ENCODE measurements around the gene EEF1AKMT1. TPM values are rescaled to one million over a fixed set of nuclear protein-coding genes. Genes with fewer than 3 reads are reported as not detected.

Gene EEF1AKMT1
- total RNA-seq, 4 donors from 2014 or later: 2.0 to 24.7 (median 4.7) TPM

GRCh38 chr13:20718958-20719566 is 54.7 kb downstream of the EEF1AKMT1 start:
- no peak for TF ChIP-seq POLR2A (IDR thresholded peaks at IDR 0.05)
- TF ChIP-seq, protein P1, sequence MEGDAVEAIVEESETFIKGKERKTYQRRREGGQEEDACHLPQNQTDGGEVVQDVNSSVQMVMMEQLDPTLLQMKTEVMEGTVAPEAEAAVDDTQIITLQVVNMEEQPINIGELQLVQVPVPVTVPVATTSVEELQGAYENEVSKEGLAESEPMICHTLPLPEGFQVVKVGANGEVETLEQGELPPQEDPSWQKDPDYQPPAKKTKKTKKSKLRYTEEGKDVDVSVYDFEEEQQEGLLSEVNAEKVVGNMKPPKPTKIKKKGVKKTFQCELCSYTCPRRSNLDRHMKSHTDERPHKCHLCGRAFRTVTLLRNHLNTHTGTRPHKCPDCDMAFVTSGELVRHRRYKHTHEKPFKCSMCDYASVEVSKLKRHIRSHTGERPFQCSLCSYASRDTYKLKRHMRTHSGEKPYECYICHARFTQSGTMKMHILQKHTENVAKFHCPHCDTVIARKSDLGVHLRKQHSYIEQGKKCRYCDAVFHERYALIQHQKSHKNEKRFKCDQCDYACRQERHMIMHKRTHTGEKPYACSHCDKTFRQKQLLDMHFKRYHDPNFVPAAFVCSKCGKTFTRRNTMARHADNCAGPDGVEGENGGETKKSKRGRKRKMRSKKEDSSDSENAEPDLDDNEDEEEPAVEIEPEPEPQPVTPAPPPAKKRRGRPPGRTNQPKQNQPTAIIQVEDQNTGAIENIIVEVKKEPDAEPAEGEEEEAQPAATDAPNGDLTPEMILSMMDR (IDR thresholded peaks at IDR 0.05): no peak
- no peak for TF ChIP-seq EP300 (IDR thresholded peaks at IDR 0.05)
- TF ChIP-seq POLR2AphosphoS5 (IDR thresholded peaks at IDR 0.05): no peak
- 82% methylated on average over 12 of the region's 12 CpGs for WGBS
- no peak overlapping the region for H3K4me3 ChIP-seq
- DNase-seq (ENCODE audit: low spot score in 2 of 2): peak in 1 of 2 donors; percentile 55
- no peaks in the 10 kb centered on the region for H3K9me3 ChIP-seq
- H3K4me1 ChIP-seq: peaks cover 14% of the 10 kb centered on the region
- peaks cover 10% of the 10 kb centered on the region for H3K27me3 ChIP-seq
- H3K36me3 ChIP-seq: no peaks in the 10 kb centered on the region
- H3K27ac ChIP-seq: no peak overlapping the region

GRCh38 chr13:20717581-20718542 is 55.9 kb downstream of the EEF1AKMT1 start:
- TF ChIP-seq EP300 (IDR thresholded peaks at IDR 0.05) (no peak), POLR2AphosphoS5 (IDR thresholded peaks at IDR 0.05) (no peak)
- no peak overlapping the region for H3K27ac ChIP-seq
- no peaks in the 10 kb centered on the region for H3K9me3 ChIP-seq
- WGBS: 92% methylated on average over 38 of the region's 44 CpGs
- no peak overlapping the region for H3K4me3 ChIP-seq
- H3K27me3 ChIP-seq: peaks cover 10% of the 10 kb centered on the region
- H3K36me3 ChIP-seq: no peaks in the 10 kb centered on the region
- peak in 1 of 2 donors; percentile 74 for DNase-seq (ENCODE audit: low spot score in 2 of 2)
- H3K4me1 ChIP-seq: peaks cover 22% of the 10 kb centered on the region

- no peak for TF ChIP-seq POLR2AphosphoS5 (IDR thresholded peaks at IDR 0.05)
- TF ChIP-seq EP300 (IDR thresholded peaks at IDR 0.05): no peak
- TF ChIP-seq, protein P1 (IDR thresholded peaks at IDR 0.05): no peak
- no peak for TF ChIP-seq POLR2A (IDR thresholded peaks at IDR 0.05)
- H3K36me3 ChIP-seq: no peaks in the 10 kb centered on the region
- peaks cover 10% of the 10 kb centered on the region for H3K27me3 ChIP-seq
- H3K27ac ChIP-seq: no peak overlapping the region
- no peak for DNase-seq (ENCODE audit: low spot score in 2 of 2)
- WGBS: 67% methylated on average over 13 of the region's 15 CpGs
- peaks cover 27% of the 10 kb centered on the region for H3K4me1 ChIP-seq
- H3K4me3 ChIP-seq: no peak overlapping the region
- no peaks in the 10 kb centered on the region for H3K9me3 ChIP-seq
Observed at GRCh38 chr13:20716951-20717350, 56.8 kb downstream of the EEF1AKMT1 start.

GRCh38 chr13:20715330-20715712 is 58.4 kb downstream of the EEF1AKMT1 start:
- Histone ChIP-seq H3K4me1 (peaks cover 19% of the 10 kb centered on the region), H3K27ac (peak overlapping the region; percentile 90), H3K27me3 (no peaks in the 10 kb centered on the region), H3K36me3 (no peaks in the 10 kb centered on the region), H3K4me3 (no peak overlapping the region), H3K9me3 (no peaks in the 10 kb centered on the region)
- WGBS: 65% methylated on average over 6 of the region's 6 CpGs
- TF ChIP-seq POLR2A (IDR thresholded peaks at IDR 0.05) (no peak), EP300 (IDR thresholded peaks at IDR 0.05) (no peak), POLR2AphosphoS5 (IDR thresholded peaks at IDR 0.05) (no peak)
- TF ChIP-seq, protein P1 (IDR thresholded peaks at IDR 0.05): no peak
- DNase-seq (ENCODE audit: low spot score in 2 of 2): no peak

GRCh38 chr13:20714563-20715329 is 59.0 kb downstream of the EEF1AKMT1 start:
- H3K4me3 ChIP-seq: peak overlapping the region; percentile 0
- DNase-seq (ENCODE audit: low spot score in 2 of 2): peak in 1 of 2 donors; percentile 75
- no peak for TF ChIP-seq EP300 (IDR thresholded peaks at IDR 0.05)
- TF ChIP-seq POLR2AphosphoS5 (IDR thresholded peaks at IDR 0.05): no peak
- TF ChIP-seq, protein P1 (IDR thresholded peaks at IDR 0.05): no peak
- no peak for TF ChIP-seq POLR2A (IDR thresholded peaks at IDR 0.05)
- H3K27ac ChIP-seq: peak overlapping the region; percentile 90
- 45% methylated on average over 6 of the region's 9 CpGs for WGBS
- no peaks in the 10 kb centered on the region for H3K9me3 ChIP-seq
- H3K4me1 ChIP-seq: peaks cover 20% of the 10 kb centered on the region
- no peaks in the 10 kb centered on the region for H3K36me3 ChIP-seq
- no peaks in the 10 kb centered on the region for H3K27me3 ChIP-seq

Data from suprapubic skin (tissue), 4 donors.